KMS-11 (cell line): ENCODE data around the gene GAPDHS.

Experiments
- H2AFZ ChIP-seq: fragments of 200-600 bp; sonication (generic); 2 replicates; pipeline ENCODE4 v1.6.1; 2016; ENCODE audit warnings: antibody characterized with exemption, mixed run types, low read depth
- H3K27ac ChIP-seq: fragments of 200-600 bp; sonication (generic); 2 replicates; pipeline ENCODE4 v1.6.1; 2016; ENCODE audit warnings: mild to moderate bottlenecking, mixed run types
- H3K27me3 ChIP-seq: fragments of 200-600 bp; sonication (generic); 2 replicates; pipeline ENCODE4 v1.6.1; 2017; ENCODE audit warnings: mild to moderate bottlenecking, low read depth, mixed run types, moderate library complexity; ENCODE audit not compliant: insufficient read depth
- H3K36me3 ChIP-seq: fragments of 200-600 bp; sonication (generic); 2 replicates; pipeline ENCODE4 v1.6.1; 2017; ENCODE audit warnings: mild to moderate bottlenecking, mixed run types; ENCODE audit not compliant: insufficient read depth
- H3K4me1 ChIP-seq: fragments of 200-600 bp; sonication (generic); 2 replicates; pipeline ENCODE4 v1.6.1; 2016; ENCODE audit warnings: mild to moderate bottlenecking, low read depth, mixed run types; ENCODE audit not compliant: poor library complexity, severe bottlenecking
- H3K4me2 ChIP-seq: fragments of 200-600 bp; sonication (generic); 2 replicates; pipeline ENCODE4 v1.7.0; 2016; ENCODE audit warnings: mild to moderate bottlenecking, mixed run types
- H3K4me3 ChIP-seq: fragments of 200-600 bp; sonication (generic); IDR thresholded peaks from 2 replicates; pipeline ENCODE4 v1.6.1; 2017; ENCODE audit warnings: low read depth, low read length, mixed read lengths; ENCODE audit not compliant: insufficient read depth
- H3K79me2 ChIP-seq: fragments of 200-600 bp; sonication (generic); 2 replicates; pipeline ENCODE4 v1.6.1; 2016; ENCODE audit warnings: low read depth, mixed run types; ENCODE audit not compliant: insufficient read depth
- H3K9ac ChIP-seq: fragments of 200-600 bp; sonication (generic); 2 replicates; pipeline ENCODE4 v1.6.1; 2016; ENCODE audit warnings: mild to moderate bottlenecking, mixed run types
- H4K20me1 ChIP-seq: fragments of 200-600 bp; sonication (generic); 2 replicates; pipeline ENCODE4 v1.6.1; 2016; ENCODE audit warnings: mild to moderate bottlenecking, mixed run types; ENCODE audit not compliant: insufficient read depth
- TF ChIP-seq, protein P1 (sequence below): fragments of 200-600 bp; sonication (generic); conservative IDR thresholded peaks from 2 replicates; pipeline ENCODE4 v1.6.1; 2017; ENCODE audit warnings: low read depth, mild to moderate bottlenecking, antibody characterized with exemption, low read length, moderate library complexity, mixed read lengths

Gene GAPDHS

GRCh38 chr19:35507561-35507960, 25.7 kb upstream of the GAPDHS start:
- H2AFZ ChIP-seq, result no peak overlapping the region
- no peaks in the 10 kb centered on the region for H3K79me2 ChIP-seq
- no peaks in the 10 kb centered on the region for H4K20me1 ChIP-seq
- H3K4me3 ChIP-seq, result no peak overlapping the region
- H3K36me3 ChIP-seq, result no peaks in the 10 kb centered on the region
- H3K9ac ChIP-seq, result no peak overlapping the region
- no peak overlapping the region for H3K27ac ChIP-seq
- H3K27me3 ChIP-seq, result peaks cover 80% of the 10 kb centered on the region
- no peaks in the 10 kb centered on the region for H3K4me1 ChIP-seq
- H3K4me2 ChIP-seq, result no peak overlapping the region
- TF ChIP-seq, protein P1, sequence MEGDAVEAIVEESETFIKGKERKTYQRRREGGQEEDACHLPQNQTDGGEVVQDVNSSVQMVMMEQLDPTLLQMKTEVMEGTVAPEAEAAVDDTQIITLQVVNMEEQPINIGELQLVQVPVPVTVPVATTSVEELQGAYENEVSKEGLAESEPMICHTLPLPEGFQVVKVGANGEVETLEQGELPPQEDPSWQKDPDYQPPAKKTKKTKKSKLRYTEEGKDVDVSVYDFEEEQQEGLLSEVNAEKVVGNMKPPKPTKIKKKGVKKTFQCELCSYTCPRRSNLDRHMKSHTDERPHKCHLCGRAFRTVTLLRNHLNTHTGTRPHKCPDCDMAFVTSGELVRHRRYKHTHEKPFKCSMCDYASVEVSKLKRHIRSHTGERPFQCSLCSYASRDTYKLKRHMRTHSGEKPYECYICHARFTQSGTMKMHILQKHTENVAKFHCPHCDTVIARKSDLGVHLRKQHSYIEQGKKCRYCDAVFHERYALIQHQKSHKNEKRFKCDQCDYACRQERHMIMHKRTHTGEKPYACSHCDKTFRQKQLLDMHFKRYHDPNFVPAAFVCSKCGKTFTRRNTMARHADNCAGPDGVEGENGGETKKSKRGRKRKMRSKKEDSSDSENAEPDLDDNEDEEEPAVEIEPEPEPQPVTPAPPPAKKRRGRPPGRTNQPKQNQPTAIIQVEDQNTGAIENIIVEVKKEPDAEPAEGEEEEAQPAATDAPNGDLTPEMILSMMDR, result no peak

GRCh38 chr19:35508129-35508528, 25.1 kb upstream of the GAPDHS start:
- TF ChIP-seq, protein P1, result no peak
- no peaks in the 10 kb centered on the region for H3K79me2 ChIP-seq
- no peak overlapping the region for H3K27ac ChIP-seq
- no peak overlapping the region for H3K4me2 ChIP-seq
- no peak overlapping the region for H3K4me3 ChIP-seq
- H3K27me3 ChIP-seq, result peaks cover 75% of the 10 kb centered on the region
- no peaks in the 10 kb centered on the region for H4K20me1 ChIP-seq
- H3K4me1 ChIP-seq, result no peaks in the 10 kb centered on the region
- no peaks in the 10 kb centered on the region for H3K36me3 ChIP-seq
- no peak overlapping the region for H3K9ac ChIP-seq
- no peak overlapping the region for H2AFZ ChIP-seq

DNA sequence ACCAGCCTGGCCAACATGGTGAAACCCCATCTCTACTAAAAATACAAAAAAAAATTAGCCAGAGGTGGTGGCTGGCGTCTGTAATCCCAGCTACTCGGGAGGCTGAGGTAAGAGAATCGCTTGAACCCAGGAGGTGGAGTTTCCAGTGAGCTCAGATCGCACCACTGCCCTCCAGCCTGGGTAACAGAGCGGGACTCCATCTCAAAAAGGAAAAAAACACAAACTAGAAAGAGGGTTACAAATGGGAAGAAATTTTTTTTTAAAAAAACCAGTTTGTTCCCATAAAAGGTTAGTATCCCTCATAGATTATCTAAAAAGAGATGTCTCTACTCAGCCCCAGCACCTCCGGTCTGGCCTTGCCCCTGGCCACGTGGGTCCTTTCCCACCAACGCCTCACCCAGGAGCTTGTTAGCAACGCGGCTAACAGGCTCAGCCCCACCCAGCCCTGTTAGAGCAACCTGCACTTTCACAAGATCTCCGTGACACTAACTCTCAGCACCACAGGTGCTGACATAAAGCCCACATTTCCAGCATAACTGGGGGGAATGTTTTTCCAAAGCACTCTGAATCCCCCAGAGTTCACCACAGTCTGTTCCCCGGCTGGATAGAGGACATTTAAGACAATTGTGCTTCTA, 24.1 kb upstream of the GAPDHS start:
- Histone ChIP-seq H3K4me1 (no peaks in the 10 kb centered on the region), H3K27me3 (peaks cover 71% of the 10 kb centered on the region), H3K9ac (no peak overlapping the region)

GRCh38 chr19:35509861-35510625, 23.2 kb upstream of the GAPDHS start:
- no peak overlapping the region; the same call in 1 of the 2 replicates for H2AFZ ChIP-seq
- no peak overlapping the region for H3K4me3 ChIP-seq
- no peak overlapping the region for H3K27ac ChIP-seq
- no peak overlapping the region for H3K9ac ChIP-seq
- H4K20me1 ChIP-seq, result no peaks in the 10 kb centered on the region
- no peak overlapping the region for H3K4me2 ChIP-seq
- no peaks in the 10 kb centered on the region for H3K79me2 ChIP-seq
- H3K36me3 ChIP-seq, result no peaks in the 10 kb centered on the region
- H3K4me1 ChIP-seq, result no peaks in the 10 kb centered on the region
- H3K27me3 ChIP-seq, result peaks cover 63% of the 10 kb centered on the region
- TF ChIP-seq, protein P1, result peak; percentile 71

More for the DNA sequence above, 24.1 kb upstream of the GAPDHS start:
- TF ChIP-seq, protein P1, result no peak
- H3K4me2 ChIP-seq, result no peak overlapping the region
- H4K20me1 ChIP-seq, result no peaks in the 10 kb centered on the region
- no peak overlapping the region for H3K4me3 ChIP-seq
- H3K36me3 ChIP-seq, result no peaks in the 10 kb centered on the region
- H2AFZ ChIP-seq, result no peak overlapping the region
- no peak overlapping the region for H3K27ac ChIP-seq
- no peaks in the 10 kb centered on the region for H3K79me2 ChIP-seq
